GM10248 (cell line): ENCODE measurements around the gene TRIM71.
"Not testable (repeated sequence)": the region's sequence is repeated elsewhere in the genome, so short reads cannot be mapped to it uniquely, and the experiment has no call there.

ENCODE experiments used
- CTCF ChIA-PET: fragments of 300-600 bp; sonication (Branson Sonifier 250); formaldehyde crosslinking; extraction: SDS; loops from one replicate; lab custom pipeline; 2021; ENCODE audit warnings: antibody characterized with exemption; lab: Yijun Ruan, JAX
- POLR2A ChIA-PET: fragments of 350-650 bp; sonication (Branson Sonifier 250); formaldehyde crosslinking; extraction: SDS; loops from one replicate; lab custom pipeline; 2020; ENCODE audit warnings: antibody characterized with exemption; lab: Yijun Ruan, JAX
- DNase-seq: peaks from one replicate; pipeline ENCODE4 v3.0.0; 2012; ENCODE audit errors: extremely low spot score
- CTCF ChIP-seq: IDR thresholded peaks from 2 replicates; pipeline ENCODE4 v1.5.1; 2012; ENCODE audit warnings: mild to moderate bottlenecking, low read depth; ENCODE audit errors: extremely low read depth, missing control alignments, control extremely low read depth

The TRIM71 gene

GRCh38 chr3:32820430-32820829, 2.6 kb downstream of the TRIM71 start:
- POLR2A ChIA-PET: no interaction called here
- no peak for TF ChIP-seq CTCF
- no peak for DNase-seq
- CTCF ChIA-PET: interaction anchor here (0.6 to 0.9 kb wide), 2 partner anchors 10 to 18 kb away, joined by 3 read pairs; no protein-coding TSS in a partner anchor

- CTCF ChIA-PET: interaction anchor here (0.6 to 0.9 kb wide), 2 partner anchors 10 to 17 kb away, joined by 3 read pairs; no protein-coding TSS in a partner anchor
- POLR2A ChIA-PET: no interaction called here
- no peak for DNase-seq
- no peak for TF ChIP-seq CTCF
These were observed 3.3 kb downstream of the TRIM71 start for GRCh38 chr3:32820971-32821685.

GRCh38 chr3:32821686-32822296, 4.0 kb downstream of the TRIM71 start:
- DNase-seq: no peak
- TF ChIP-seq CTCF: no peak
- ChIA-PET CTCF (no interaction called here), POLR2A (no interaction called here)

GRCh38 chr3:32822609-32823498, 5.1 kb downstream of the TRIM71 start:
- no peak for TF ChIP-seq CTCF
- CTCF ChIA-PET: interaction anchor here (1.1 kb wide), 1 partner anchor 9 kb away, joined by 3 read pairs; no protein-coding TSS in a partner anchor
- POLR2A ChIA-PET: interaction anchor here (0.5 kb wide), 1 partner anchor 132 kb away, joined by 4 read pairs; no protein-coding TSS in a partner anchor
- no peak for DNase-seq

DNA sequence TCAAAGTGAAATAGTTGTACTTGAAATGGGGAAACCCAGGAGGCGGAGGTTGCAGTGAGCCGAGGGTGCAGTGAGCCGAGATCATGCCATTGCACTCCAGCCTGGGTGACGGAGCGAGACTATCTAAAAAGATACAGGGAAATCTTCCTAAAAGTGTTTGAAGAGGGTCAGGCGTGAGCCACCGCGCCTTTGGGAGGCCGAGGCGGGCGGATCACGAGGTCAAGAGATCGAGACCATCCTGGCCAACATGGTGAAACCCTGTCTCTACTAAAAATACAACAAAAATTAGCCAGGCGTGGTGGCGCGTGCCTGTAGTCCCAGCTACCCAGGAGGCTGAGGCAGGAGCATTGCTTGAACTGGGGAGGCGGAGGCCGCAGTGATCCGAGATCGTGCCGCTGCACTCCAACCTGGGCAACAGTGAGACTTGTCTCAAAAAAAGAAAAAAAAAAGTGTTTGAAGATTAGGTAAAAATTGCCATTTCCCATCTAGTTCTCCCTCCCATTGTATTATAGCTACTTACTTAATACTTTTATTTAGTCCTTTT, 5.9 kb downstream of the TRIM71 start:
- ChIA-PET POLR2A (interaction anchor here (0.5 kb wide), 1 partner anchor 131 kb away, joined by 4 read pairs; no protein-coding TSS in a partner anchor), CTCF (interaction anchor here (1.1 kb wide), 1 partner anchor 10 kb away, joined by 3 read pairs; no protein-coding TSS in a partner anchor)
- not testable (repeated sequence) for DNase-seq

DNA sequence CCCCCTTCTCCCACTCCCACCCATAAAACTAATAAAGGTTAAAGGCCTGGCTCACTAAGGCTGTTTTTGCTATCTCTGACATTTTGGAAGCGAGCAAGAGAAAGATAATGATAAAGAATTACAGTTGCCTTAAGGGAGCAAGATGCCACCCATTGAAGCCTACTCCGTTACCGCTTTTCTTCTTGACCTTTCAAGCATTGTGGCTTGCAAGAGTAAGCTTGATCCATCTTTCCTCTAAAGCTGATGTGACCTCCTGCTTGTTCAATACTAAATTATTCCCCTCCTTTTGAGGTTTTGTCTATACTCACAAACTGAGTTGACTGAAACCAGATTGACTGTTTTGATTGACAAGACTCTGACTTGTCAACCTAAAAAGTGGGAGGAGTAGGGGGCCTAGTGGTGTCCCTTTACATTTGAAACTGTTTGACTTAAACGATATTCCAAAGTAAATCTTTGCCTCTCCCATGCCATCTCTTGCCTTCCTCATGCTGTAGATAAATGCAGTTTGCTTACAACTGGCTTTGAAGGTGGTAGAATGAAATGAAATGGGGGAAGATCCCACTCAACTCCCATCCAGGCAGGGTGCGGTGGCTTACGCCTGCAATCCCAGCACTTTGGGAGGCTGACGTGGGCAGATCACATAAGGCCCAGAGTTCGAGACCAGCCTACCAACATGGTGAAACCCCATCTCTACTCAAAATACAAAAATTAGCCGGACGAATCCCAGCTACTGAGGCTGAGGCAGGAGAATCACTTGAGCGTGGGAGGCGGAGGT, 8.0 kb downstream of the TRIM71 start:
- ChIA-PET POLR2A (no interaction called here), CTCF (interaction anchor here (2.2 kb wide), 1 partner anchor 59 kb away, joined by 5 read pairs; no protein-coding TSS in a partner anchor)
- no peak for TF ChIP-seq CTCF
- DNase-seq: no peak
